Neural progenitor cell (in vitro differentiated cells): ENCODE results near the gene NTM.

ENCODE experiments used
- CTCF ChIP-seq: fragments of 200-600 bp; sonication (generic); IDR thresholded peaks from 2 replicates; pipeline ENCODE4 v1.5.1; 2017; ENCODE audit warnings: antibody characterized with exemption, mild to moderate bottlenecking
- EZH2phosphoT487 ChIP-seq: fragments of 200-600 bp; sonication (generic); IDR thresholded peaks from 2 replicates; pipeline ENCODE4 v1.6.1; 2017; ENCODE audit warnings: antibody characterized with exemption

DNA sequence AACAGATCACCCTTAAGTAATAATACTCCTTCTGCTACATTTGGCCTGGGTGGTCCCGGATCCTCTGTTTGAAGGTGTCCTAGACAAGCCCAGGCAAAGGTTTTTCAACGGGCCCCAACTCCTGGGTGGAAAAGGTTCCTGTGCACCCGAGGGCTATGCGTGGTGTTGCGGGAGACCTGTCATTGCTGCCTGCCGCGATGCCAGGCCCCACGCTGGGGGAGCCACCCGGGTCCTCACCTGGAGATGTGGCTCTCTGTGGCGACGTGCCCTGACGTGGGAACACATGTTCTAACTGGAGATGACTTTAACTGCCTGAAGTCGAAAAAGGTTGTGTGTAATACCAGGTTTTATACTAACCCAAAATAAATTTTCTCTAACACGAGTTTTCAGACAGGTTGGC, 467.1 kb downstream of the NTM start:
- no peak for TF ChIP-seq CTCF
- no peak for TF ChIP-seq EZH2phosphoT487
